Caco-2 (cell line): Measurements from ENCODE around the gene ASXL1. TPM values are rescaled to one million over a fixed set of nuclear protein-coding genes. Genes with fewer than 3 reads are reported as not detected.

Experiments
- BruUV-seq: library from RNA; stranded (reverse); fragments of 400-500 nt; replicated peaks from 2 replicates; lab custom pipeline; 2021; lab: Mats Ljungman, UMichigan
- CTCF ChIA-PET: fragments of 300-600 bp; sonication (Branson Sonifier 250); formaldehyde crosslinking; loops from one replicate; lab custom pipeline; 2022; ENCODE audit warnings: antibody characterized with exemption; lab: Charles Lee
- POLR2A ChIA-PET: fragments of 300-600 bp; sonication (Branson Sonifier 250); formaldehyde crosslinking; loops from one replicate; lab custom pipeline; 2022; ENCODE audit warnings: antibody characterized with exemption; lab: Charles Lee
- DNase-seq, 2 experiments: peaks; one replicate each; pipeline versions ENCODE4 v3.0.0 to v3.0.0-alpha.2; 2020 to 2022
- H3K27me3 ChIP-seq: replicated peaks from 2 replicates; pipeline ENCODE4 v1.6.0; 2011; ENCODE audit warnings: low read length; ENCODE audit not compliant: control insufficient read depth, insufficient read depth
- H3K36me3 ChIP-seq: 2 replicates; pipeline ENCODE4 v1.5.1; 2011; ENCODE audit warnings: low read length; ENCODE audit not compliant: control insufficient read depth, insufficient read depth
- H3K4me1 ChIP-seq: fragments of 250-450 bp; sonication (Bioruptor Pico); 2 replicates; pipeline ENCODE4 v1.5.1; 2020; ENCODE audit warnings: mild to moderate bottlenecking
- H3K4me3 ChIP-seq: 2 replicates; pipeline ENCODE4 v1.5.1; 2011; ENCODE audit warnings: low read depth, mild to moderate bottlenecking, control low read depth, low read length
- H3K9me3 ChIP-seq: fragments of 250-450 bp; sonication (Bioruptor Pico); 2 replicates; pipeline ENCODE4 v1.5.1; 2020; ENCODE audit warnings: mild to moderate bottlenecking, moderate library complexity
- H3K27ac Mint-ChIP-seq: one replicate; pipeline ENCODE4 v1.8.0; 2022; ENCODE audit warnings: mixed read lengths; ENCODE audit not compliant: unreplicated experiment
- H3K27me3 Mint-ChIP-seq: one replicate; pipeline ENCODE4 v1.8.0; 2022; ENCODE audit warnings: mixed read lengths; ENCODE audit not compliant: insufficient read depth, unreplicated experiment
- H3K36me3 Mint-ChIP-seq: one replicate; pipeline ENCODE4 v1.8.0; 2022; ENCODE audit warnings: mild to moderate bottlenecking, mixed read lengths; ENCODE audit not compliant: insufficient read depth, unreplicated experiment
- H3K4me1 Mint-ChIP-seq: one replicate; pipeline ENCODE4 v1.8.0; 2022; ENCODE audit warnings: low read depth, mixed read lengths; ENCODE audit not compliant: unreplicated experiment
- H3K4me3 Mint-ChIP-seq: one replicate; pipeline ENCODE4 v1.8.0; 2022; ENCODE audit warnings: mild to moderate bottlenecking, moderate library complexity, mixed read lengths; ENCODE audit not compliant: unreplicated experiment
- H3K9me3 Mint-ChIP-seq: one replicate; pipeline ENCODE4 v1.8.0; 2022; ENCODE audit warnings: mixed read lengths; ENCODE audit not compliant: unreplicated experiment
- intact Hi-C: fragments of 100-400 bp; cut with micrococcal nuclease; formaldehyde crosslinking; loops from one replicate; pipeline ENCODE4 v1.10.0; 2022; ENCODE audit not compliant: unreplicated experiment
- total RNA-seq: library from RNA; stranded (reverse); gene quantifications from 2 replicates; pipeline ENCODE4 v1.2.3, GENCODE V29; 2022
- TF ChIP-seq, protein P1 (sequence below), 2 experiments: fragments of 200-600 bp in 1 of 2; IDR thresholded peaks; 1 replicate in 1 of 2; 2 replicates in 1 of 2; pipeline versions ENCODE4 v1.5.1 to v1.8.0; 2011 to 2022; ENCODE audit warnings: antibody characterized with exemption in 1 of 2, control low read depth in 1 of 2, inconsistent platforms in 1 of 2, low read depth in 1 of 2, low read length in 1 of 2, mild to moderate bottlenecking in 1 of 2, moderate library complexity in 1 of 2; ENCODE audit not compliant: insufficient read depth in 1 of 2, severe bottlenecking in 1 of 2, unreplicated experiment in 1 of 2

Gene ASXL1
- total RNA-seq, 1 experiment from 2014 or later = 226 TPM

- Mint-ChIP-seq H3K27ac (peak overlapping the region; percentile 93), H3K36me3 (peaks cover 63% of the 10 kb centered on the region), H3K4me1 (peaks cover 62% of the 10 kb centered on the region), H3K27me3 (no peaks in the 10 kb centered on the region), H3K4me3 (peak overlapping the region; percentile 93), H3K9me3 (no peaks in the 10 kb centered on the region)
- H3K36me3 ChIP-seq = peaks cover 27% of the 10 kb centered on the region
- CTCF ChIA-PET = interaction anchor here (0.8 to 3.6 kb wide), 7 partner anchors 8 to 179 kb away, joined by 3 to 44 read pairs (median 5); no protein-coding TSS in a partner anchor
- no peaks in the 10 kb centered on the region for H3K27me3 ChIP-seq
- no TSS peak for BruUV-seq
- TF ChIP-seq, protein P1, sequence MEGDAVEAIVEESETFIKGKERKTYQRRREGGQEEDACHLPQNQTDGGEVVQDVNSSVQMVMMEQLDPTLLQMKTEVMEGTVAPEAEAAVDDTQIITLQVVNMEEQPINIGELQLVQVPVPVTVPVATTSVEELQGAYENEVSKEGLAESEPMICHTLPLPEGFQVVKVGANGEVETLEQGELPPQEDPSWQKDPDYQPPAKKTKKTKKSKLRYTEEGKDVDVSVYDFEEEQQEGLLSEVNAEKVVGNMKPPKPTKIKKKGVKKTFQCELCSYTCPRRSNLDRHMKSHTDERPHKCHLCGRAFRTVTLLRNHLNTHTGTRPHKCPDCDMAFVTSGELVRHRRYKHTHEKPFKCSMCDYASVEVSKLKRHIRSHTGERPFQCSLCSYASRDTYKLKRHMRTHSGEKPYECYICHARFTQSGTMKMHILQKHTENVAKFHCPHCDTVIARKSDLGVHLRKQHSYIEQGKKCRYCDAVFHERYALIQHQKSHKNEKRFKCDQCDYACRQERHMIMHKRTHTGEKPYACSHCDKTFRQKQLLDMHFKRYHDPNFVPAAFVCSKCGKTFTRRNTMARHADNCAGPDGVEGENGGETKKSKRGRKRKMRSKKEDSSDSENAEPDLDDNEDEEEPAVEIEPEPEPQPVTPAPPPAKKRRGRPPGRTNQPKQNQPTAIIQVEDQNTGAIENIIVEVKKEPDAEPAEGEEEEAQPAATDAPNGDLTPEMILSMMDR (IDR thresholded peaks at IDR 0.05; ENCODE audit: insufficient read depth in 1 of 2, low read depth in 1 of 2, low read length in 1 of 2, severe bottlenecking in 1 of 2, unreplicated experiment in 1 of 2) = no peak
- peak overlapping the region; percentile 42 for H3K4me3 ChIP-seq
- POLR2A ChIA-PET = interaction anchor here (1.1 to 3.6 kb wide), 2 partner anchors 10 to 247 kb away, joined by 3 to 41 read pairs; no protein-coding TSS in a partner anchor
- H3K4me1 ChIP-seq = peaks cover 73% of the 10 kb centered on the region
- intact Hi-C loops = loop anchor here (2.0 to 5.0 kb wide), 3 partner anchors 115 to 258 kb away; partner anchors contain the start of gene ASXL1
- peak in 1 of 2 experiments; percentile 64 for DNase-seq
- no peaks in the 10 kb centered on the region for H3K9me3 ChIP-seq
Measured at GRCh38 chr20:32474009-32474716, 116.0 kb downstream of the ASXL1 start.

GRCh38 chr20:32474717-32474966, 116.5 kb downstream of the ASXL1 start:
- TF ChIP-seq, protein P1 (IDR thresholded peaks at IDR 0.05; ENCODE audit: insufficient read depth in 1 of 2, low read depth in 1 of 2, low read length in 1 of 2, severe bottlenecking in 1 of 2, unreplicated experiment in 1 of 2) = no peak
- CTCF ChIA-PET = interaction anchor here (0.8 to 3.6 kb wide), 7 partner anchors 9 to 178 kb away, joined by 3 to 44 read pairs (median 6); no protein-coding TSS in a partner anchor
- Mint-ChIP-seq H3K27ac (peak overlapping the region; percentile 93), H3K27me3 (no peaks in the 10 kb centered on the region), H3K4me3 (peak overlapping the region; percentile 93), H3K9me3 (no peaks in the 10 kb centered on the region), H3K36me3 (peaks cover 59% of the 10 kb centered on the region), H3K4me1 (peaks cover 67% of the 10 kb centered on the region)
- no TSS peak for BruUV-seq
- Histone ChIP-seq H3K27me3 (no peaks in the 10 kb centered on the region), H3K9me3 (no peaks in the 10 kb centered on the region), H3K4me1 (peaks cover 77% of the 10 kb centered on the region), H3K36me3 (peaks cover 27% of the 10 kb centered on the region), H3K4me3 (peak overlapping the region; percentile 42)
- POLR2A ChIA-PET = interaction anchor here (0.5 to 3.6 kb wide), 5 partner anchors 10 to 902 kb away, joined by 3 to 41 read pairs (median 4); partner anchors contain the start of gene MAPRE1
- no peak for DNase-seq
- intact Hi-C loops = loop anchor here (2.0 to 5.0 kb wide), 3 partner anchors 116 to 258 kb away; partner anchors contain the start of gene ASXL1

DNA sequence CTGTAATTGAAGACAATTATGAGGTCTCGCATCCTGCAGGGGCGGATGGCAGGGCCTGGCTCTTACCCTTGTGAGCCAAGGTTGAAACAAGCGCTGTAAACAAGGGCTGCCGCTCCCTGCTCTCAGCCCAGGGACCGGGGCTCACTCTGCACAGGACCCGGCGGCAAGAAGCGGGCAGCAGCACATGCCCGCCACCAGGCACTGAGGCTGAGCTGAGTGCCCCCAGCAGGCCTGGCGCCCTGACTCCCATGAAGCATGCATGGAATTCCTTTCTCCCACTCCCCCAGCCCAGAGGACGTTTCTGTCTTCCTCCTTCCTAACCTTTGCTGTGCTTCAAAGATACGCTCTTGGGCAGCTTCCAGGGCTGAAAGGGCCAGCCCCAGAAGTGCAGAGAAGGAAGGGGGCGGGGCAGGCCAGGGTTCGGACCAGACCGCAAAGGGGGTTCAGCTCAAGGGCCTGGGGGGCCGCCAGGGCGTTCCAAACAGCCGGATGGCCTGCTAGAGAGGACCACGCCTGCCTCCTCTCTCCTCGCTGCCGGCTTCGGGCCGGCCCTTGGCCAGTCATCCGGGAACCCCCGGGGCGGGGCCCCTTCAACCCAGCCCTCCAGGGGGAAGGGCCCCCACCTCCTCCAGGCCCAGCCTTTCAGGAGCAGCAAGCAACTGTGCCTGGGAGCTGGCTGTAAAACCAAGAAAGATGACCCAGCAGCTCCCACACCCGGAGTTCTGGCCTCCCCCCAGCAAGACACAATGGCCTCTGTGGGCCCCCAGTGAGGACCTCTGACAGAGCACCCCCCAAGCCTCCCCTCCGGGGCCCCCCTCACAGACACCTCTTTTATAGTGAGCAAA, 117.1 kb downstream of the ASXL1 start:
- TSS peak; percentile 51 for BruUV-seq
- Mint-ChIP-seq H3K27ac (peak overlapping the region; percentile 93), H3K4me1 (peaks cover 69% of the 10 kb centered on the region), H3K36me3 (peaks cover 53% of the 10 kb centered on the region), H3K4me3 (peak overlapping the region; percentile 93), H3K27me3 (no peaks in the 10 kb centered on the region), H3K9me3 (no peaks in the 10 kb centered on the region)
- intact Hi-C loops = loop anchor here (1.0 to 5.0 kb wide), 5 partner anchors 10 to 257 kb away; partner anchors contain the start of gene ASXL1
- Histone ChIP-seq H3K4me3 (peak overlapping the region; percentile 42), H3K36me3 (peaks cover 23% of the 10 kb centered on the region), H3K9me3 (no peaks in the 10 kb centered on the region), H3K27me3 (no peaks in the 10 kb centered on the region), H3K4me1 (peaks cover 79% of the 10 kb centered on the region)
- ChIA-PET CTCF (interaction anchor here (0.5 to 3.6 kb wide), 10 partner anchors 9 to 177 kb away, joined by 3 to 44 read pairs (median 4); no protein-coding TSS in a partner anchor), POLR2A (interaction anchor here (0.5 to 3.6 kb wide), 8 partner anchors 9 to 902 kb away, joined by 3 to 41 read pairs (median 4); partner anchors contain the start of gene MAPRE1)
- DNase-seq = peak; percentile 99 to 100
- TF ChIP-seq, protein P1 (IDR thresholded peaks at IDR 0.05; ENCODE audit: insufficient read depth in 1 of 2, low read depth in 1 of 2, low read length in 1 of 2, severe bottlenecking in 1 of 2, unreplicated experiment in 1 of 2) = peak in 1 of 2 experiments; percentile 18
